Measurements from ENCODE around the gene LMNA. TPM values are rescaled to one million over a fixed set of nuclear protein-coding genes. Genes with fewer than 3 reads are reported as not detected.
A peak's percentile ranks its signal among the peaks of the same experiment; 100 is the strongest.
"Not testable (repeated sequence)": the region's sequence is repeated elsewhere in the genome, so short reads cannot be mapped to it uniquely, and the experiment has no call there.

Gene LMNA
- total RNA-seq, 2 experiments from 2014 or later, result 8.5 to 10.3 TPM

DNA sequence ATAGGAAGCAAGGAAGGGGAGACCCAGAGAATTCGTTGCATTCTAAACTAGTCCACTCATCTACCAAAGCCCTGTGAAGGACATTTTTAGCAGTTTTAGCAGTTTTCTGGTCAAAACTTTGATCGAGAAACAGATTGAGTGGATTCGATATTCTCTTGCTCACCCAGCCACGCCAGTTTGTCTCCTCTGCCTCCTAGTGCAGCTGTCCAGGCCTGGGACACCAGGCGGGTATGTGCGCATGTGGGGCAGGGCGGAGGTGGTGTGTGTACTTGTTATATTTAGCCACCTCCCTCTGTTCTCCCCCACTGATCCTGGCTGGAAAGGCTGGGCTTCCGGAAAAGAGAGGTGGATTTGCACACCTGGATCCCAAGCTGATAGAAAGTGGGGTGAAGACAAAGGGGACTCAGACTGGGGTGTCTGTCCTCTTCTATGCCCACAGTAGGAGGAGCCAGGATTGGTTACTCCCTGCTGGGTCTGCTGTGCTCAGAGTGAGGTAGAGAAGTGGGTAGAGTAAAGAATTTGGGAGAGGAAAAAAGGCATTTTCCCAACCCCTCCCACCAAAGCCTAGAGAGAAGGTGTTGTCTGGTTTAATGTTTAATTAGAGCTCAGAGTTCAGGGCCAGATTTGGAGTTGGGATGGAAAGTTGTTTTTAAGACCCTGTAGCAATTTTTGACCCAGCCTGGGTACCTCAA, 3.8 kb downstream of the LMNA start:
- H3K36me3 Mint-ChIP-seq (ENCODE audit: low read depth), result no peaks in the 10 kb centered on the region
- H3K4me3 Mint-ChIP-seq, result no peak overlapping the region
- ATAC-seq (no peak), DNase-seq (no peak)
- H3K27ac Mint-ChIP-seq, result no peak overlapping the region
- no peaks in the 10 kb centered on the region for H3K9me3 Mint-ChIP-seq (ENCODE audit: insufficient read depth)
- peaks cover 46% of the 10 kb centered on the region for H3K27me3 Mint-ChIP-seq (ENCODE audit: low read depth)
- peaks cover 42% of the 10 kb centered on the region for H3K4me1 Mint-ChIP-seq (ENCODE audit: low read depth)
- ChIA-PET CTCF (interaction anchor here (1.4 to 11.2 kb wide), 3 partner anchors 9 to 20 kb away, joined by 5 to 112 read pairs (median 34); no protein-coding TSS in a partner anchor), POLR2A (interaction anchor here (0.6 to 1.0 kb wide), 2 partner anchors 9 to 214 kb away, joined by 3 read pairs; no protein-coding TSS in a partner anchor)

DNA sequence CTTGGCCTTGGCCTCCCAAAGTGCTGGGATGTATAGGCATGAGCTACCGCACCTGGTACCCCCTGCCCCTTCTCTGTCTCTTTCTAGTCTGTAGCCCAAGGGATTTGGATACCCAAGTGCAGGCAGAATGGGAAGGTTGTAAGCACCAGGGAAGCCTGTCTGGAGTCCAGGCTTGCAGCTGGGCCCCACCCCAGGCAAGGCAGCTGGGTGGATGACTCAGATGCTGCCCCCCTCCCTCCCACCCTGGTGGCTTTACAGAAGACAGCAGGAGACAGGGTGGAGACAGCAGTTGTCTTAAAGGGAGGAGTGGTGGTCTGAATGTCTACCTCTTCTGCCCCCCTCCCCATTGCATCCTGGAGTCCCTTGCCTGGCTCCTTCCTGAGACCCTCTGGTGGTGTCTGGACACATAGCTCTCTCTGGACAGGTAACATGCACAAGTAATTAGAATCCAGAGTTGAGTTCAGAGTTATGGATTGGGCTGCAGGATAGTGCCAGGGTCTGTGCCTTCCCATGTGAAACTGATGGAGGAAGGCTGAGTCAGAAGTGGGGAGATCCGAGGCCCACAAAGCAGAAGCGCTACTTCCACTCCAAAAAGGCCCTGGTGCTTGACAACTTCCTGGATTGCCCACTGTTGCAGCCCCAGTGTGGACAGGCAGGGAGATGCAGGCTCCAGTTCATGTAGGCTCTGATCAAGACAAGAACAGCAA, 5.1 kb downstream of the LMNA start:
- ChIA-PET CTCF (interaction anchor here (1.0 to 11.2 kb wide), 4 partner anchors 7 to 29 kb away, joined by 3 to 112 read pairs (median 20); no protein-coding TSS in a partner anchor), POLR2A (no interaction called here)
- Mint-ChIP-seq H3K9me3 (ENCODE audit: insufficient read depth) (no peaks in the 10 kb centered on the region), H3K4me1 (ENCODE audit: low read depth) (peaks cover 45% of the 10 kb centered on the region), H3K27ac (no peak overlapping the region), H3K27me3 (ENCODE audit: low read depth) (peaks cover 36% of the 10 kb centered on the region), H3K4me3 (no peak overlapping the region), H3K36me3 (ENCODE audit: low read depth) (no peaks in the 10 kb centered on the region)
- ATAC-seq (no peak), DNase-seq (no peak)

DNA sequence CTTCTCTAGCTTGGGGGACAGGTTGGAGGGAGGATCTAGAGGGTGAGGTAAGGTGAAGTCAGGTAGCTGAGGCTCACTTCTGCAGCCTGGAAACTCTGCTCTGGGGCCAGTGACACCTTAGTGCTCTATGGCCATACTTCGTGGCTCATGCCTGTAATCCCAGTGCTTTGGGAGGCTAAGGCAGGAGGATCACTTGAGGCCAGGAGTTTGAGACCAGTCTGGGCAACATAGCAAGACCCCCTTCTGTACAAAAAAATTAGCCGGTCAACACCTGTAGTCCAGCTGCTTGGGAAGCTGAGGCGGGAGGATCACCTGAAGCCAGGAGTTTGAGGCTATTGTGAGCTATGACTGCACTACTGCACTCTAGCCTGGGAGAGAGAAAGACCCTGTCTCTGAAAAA, 5.8 kb downstream of the LMNA start:
- H3K4me1 Mint-ChIP-seq (ENCODE audit: low read depth), result peaks cover 47% of the 10 kb centered on the region
- CTCF ChIA-PET, result interaction anchor here (0.9 to 11.2 kb wide), 3 partner anchors 10 to 29 kb away, joined by 5 to 112 read pairs (median 34); no protein-coding TSS in a partner anchor
- DNase-seq (no peak), ATAC-seq (no peak)
- no peak overlapping the region for H3K4me3 Mint-ChIP-seq
- POLR2A ChIA-PET, result no interaction called here
- peaks cover 35% of the 10 kb centered on the region for H3K27me3 Mint-ChIP-seq (ENCODE audit: low read depth)
- H3K36me3 Mint-ChIP-seq (ENCODE audit: low read depth), result no peaks in the 10 kb centered on the region
- H3K9me3 Mint-ChIP-seq (ENCODE audit: insufficient read depth), result no peaks in the 10 kb centered on the region
- H3K27ac Mint-ChIP-seq, result no peak overlapping the region

DNA sequence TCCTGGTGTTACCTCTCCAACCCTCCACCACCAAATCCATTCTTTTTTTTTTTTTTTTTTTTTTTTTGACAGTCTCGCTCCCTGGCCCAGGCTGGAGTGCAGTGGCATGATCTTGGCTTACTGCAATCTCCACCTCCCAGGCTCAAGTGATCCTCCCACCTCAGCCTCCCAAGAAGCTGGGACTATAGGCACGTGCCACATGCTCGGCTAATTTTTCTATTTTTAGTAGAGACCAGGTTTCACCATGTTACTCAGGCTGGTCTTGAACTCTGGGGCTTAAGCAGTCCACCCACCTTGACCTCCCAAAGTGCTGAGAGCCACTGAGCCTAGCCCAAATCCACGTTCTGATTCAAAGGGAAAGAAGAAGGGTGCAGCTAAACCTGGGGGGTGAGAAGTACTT, 6.5 kb downstream of the LMNA start:
- H3K36me3 Mint-ChIP-seq (ENCODE audit: low read depth); POLR2A ChIA-PET; ATAC-seq; H3K9me3 Mint-ChIP-seq (ENCODE audit: insufficient read depth); H3K27ac Mint-ChIP-seq; H3K4me3 Mint-ChIP-seq; DNase-seq: not testable (repeated sequence)
- Mint-ChIP-seq H3K4me1 (ENCODE audit: low read depth) (peaks cover 47% of the 10 kb centered on the region), H3K27me3 (ENCODE audit: low read depth) (peaks cover 31% of the 10 kb centered on the region)
- CTCF ChIA-PET, result interaction anchor here (0.9 to 11.2 kb wide), 3 partner anchors 9 to 30 kb away, joined by 5 to 112 read pairs (median 34); no protein-coding TSS in a partner anchor

DNA sequence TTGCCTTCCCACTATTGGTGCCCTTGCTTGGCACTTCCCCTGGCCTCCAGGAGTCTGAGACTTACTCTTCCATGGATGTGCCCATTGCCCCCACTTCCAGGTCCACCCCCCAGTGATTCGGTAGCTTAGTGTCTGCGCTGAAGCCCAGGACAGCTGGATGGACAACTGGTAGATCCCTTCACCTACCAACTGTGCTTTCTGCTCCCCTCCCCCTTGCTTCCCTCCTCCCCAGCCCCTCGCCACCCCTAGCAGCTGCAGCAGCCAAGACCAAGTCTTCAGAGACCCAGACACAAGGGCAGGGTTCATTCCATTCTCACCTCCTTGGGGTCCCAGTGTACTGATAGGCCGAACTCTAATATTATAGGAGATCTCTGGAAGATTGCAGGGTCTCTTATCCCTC, 6.9 kb downstream of the LMNA start:
- no peaks in the 10 kb centered on the region for H3K9me3 Mint-ChIP-seq (ENCODE audit: insufficient read depth)
- H3K27ac Mint-ChIP-seq, result no peak overlapping the region
- peaks cover 26% of the 10 kb centered on the region for H3K27me3 Mint-ChIP-seq (ENCODE audit: low read depth)
- ATAC-seq (no peak), DNase-seq (no peak)
- H3K36me3 Mint-ChIP-seq (ENCODE audit: low read depth), result no peaks in the 10 kb centered on the region
- peaks cover 47% of the 10 kb centered on the region for H3K4me1 Mint-ChIP-seq (ENCODE audit: low read depth)
- no peak overlapping the region for H3K4me3 Mint-ChIP-seq
- POLR2A ChIA-PET, result no interaction called here
- CTCF ChIA-PET, result interaction anchor here (5.3 to 11.2 kb wide), 2 partner anchors 9 to 24 kb away, joined by 34 to 112 read pairs; no protein-coding TSS in a partner anchor

DNA sequence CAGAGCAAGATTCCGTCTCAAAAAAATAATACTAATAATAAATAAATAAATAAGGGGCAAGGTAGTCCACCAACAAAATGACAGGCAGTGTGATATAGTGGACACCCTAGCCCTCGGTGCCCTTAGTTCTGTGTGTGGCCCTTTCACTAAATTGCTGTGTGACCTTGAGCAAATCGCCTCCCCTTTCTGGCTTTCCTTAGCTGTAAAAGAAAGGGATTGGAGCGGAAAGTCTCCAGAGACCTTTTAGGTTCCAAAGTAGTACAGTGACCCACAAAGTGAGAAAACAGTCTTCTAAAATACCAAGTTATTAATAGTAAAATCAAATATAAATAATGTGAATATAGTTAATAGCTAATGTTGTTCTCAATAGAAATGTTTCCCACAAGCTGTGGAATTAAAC, 7.6 kb downstream of the LMNA start:
- no peaks in the 10 kb centered on the region for H3K36me3 Mint-ChIP-seq (ENCODE audit: low read depth)
- DNase-seq, result no peak
- POLR2A ChIA-PET, result no interaction called here
- peaks cover 53% of the 10 kb centered on the region for H3K4me1 Mint-ChIP-seq (ENCODE audit: low read depth)
- no peak overlapping the region for H3K27ac Mint-ChIP-seq
- peaks cover 24% of the 10 kb centered on the region for H3K27me3 Mint-ChIP-seq (ENCODE audit: low read depth)
- H3K9me3 Mint-ChIP-seq (ENCODE audit: insufficient read depth), result no peaks in the 10 kb centered on the region
- CTCF ChIA-PET, result interaction anchor here (1.0 to 5.3 kb wide), 7 partner anchors 8 to 197 kb away, joined by 3 to 34 read pairs (median 4); no protein-coding TSS in a partner anchor
- no peak for ATAC-seq
- H3K4me3 Mint-ChIP-seq, result no peak overlapping the region

DNA sequence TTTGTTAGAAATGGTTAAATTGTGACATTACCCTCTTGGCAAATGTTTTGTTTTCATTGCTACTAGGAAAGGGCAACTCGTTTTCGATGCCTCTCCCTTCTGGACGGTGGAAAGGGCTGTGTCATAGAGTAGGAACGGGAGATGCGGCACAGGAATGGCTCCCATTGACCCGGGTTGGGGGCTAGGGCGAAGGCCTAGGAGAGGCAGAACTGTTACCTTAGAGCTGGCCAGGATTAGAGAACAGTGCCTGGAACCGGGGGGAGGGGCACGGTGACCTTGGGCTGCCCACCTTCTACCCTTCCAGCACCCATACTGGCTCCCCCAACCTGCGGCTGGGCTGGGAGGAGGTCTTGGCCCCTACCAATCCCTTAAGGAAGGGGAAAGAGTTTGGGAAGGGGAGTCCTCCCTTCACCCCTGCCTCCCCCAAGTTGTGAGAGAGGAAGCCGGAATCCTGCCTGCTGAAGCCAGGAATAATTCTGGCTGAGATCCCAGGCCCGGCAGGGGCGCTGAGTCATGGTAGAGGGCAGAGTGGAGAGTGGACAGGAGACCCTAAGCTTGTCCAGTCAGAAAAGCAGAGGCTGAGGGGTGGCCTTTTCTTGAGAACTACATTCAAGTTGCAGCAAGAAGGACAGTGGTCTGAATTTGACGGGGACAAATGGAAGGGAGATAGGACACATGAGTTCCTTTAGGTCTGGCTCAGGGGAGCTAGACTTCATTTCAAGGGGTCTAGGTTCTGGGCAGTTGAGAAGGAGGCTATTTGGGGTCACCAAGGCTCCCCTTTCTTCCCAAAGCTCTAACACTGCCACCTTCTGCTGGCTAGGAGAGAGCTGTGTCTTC, 8.2 kb downstream of the LMNA start:
- DNase-seq, result no peak
- H3K4me1 Mint-ChIP-seq (ENCODE audit: low read depth), result peaks cover 59% of the 10 kb centered on the region
- ChIA-PET CTCF (interaction anchor here (1.0 to 5.3 kb wide), 11 partner anchors 7 to 197 kb away, joined by 3 to 34 read pairs (median 4); partner anchors contain the start of gene LMNA), POLR2A (interaction anchor here (8.1 kb wide), 1 partner anchor 25 kb away, joined by 44 read pairs; no protein-coding TSS in a partner anchor)
- H3K9me3 Mint-ChIP-seq (ENCODE audit: insufficient read depth), result no peaks in the 10 kb centered on the region
- H3K27ac Mint-ChIP-seq, result peak overlapping the region; percentile 34
- H3K4me3 Mint-ChIP-seq, result no peak overlapping the region
- no peak for ATAC-seq
- no peaks in the 10 kb centered on the region for H3K36me3 Mint-ChIP-seq (ENCODE audit: low read depth)
- peaks cover 24% of the 10 kb centered on the region for H3K27me3 Mint-ChIP-seq (ENCODE audit: low read depth)

DNA sequence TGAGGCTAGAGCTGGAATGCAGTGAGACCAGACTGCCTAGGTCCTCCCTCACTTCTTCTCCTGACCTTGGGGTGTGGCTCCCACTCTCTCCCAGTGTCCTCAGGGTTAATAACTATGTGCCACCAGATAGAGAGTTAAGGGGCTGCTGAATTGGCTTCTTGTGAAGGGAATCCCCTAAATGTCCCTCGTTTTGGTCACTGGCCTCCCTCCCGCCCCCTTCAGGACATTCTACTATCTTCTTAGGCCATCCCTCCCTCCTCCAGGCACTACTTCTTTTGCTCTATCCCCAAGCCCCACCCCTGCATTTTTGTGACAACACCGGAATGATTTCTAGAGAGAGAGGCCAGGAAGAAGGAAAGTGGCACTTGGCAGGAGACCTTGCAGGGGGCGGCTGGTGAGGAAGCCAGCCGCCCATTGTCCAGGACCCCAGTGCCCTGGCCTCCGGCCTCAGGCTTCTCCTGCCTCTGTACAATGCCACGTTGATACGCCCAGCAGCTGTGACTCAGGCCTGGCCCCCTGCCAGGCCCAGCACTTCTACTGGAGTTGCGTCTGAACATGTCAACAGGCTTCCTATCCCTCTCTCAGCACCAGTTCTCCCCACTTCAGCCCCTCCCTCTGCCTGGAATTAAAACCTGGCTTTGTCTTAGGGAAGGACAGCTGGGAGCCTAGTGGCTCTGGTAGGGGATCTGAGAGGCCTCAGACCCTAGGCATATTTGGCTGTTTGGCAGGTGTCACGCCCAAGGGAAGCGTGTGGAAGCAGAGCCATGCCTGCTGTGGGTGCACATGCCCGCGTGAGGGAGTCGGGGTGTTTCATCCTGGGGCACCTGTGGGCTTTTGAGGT, 9.1 kb downstream of the LMNA start:
- H3K27ac Mint-ChIP-seq, result peak overlapping the region; percentile 34

DNA sequence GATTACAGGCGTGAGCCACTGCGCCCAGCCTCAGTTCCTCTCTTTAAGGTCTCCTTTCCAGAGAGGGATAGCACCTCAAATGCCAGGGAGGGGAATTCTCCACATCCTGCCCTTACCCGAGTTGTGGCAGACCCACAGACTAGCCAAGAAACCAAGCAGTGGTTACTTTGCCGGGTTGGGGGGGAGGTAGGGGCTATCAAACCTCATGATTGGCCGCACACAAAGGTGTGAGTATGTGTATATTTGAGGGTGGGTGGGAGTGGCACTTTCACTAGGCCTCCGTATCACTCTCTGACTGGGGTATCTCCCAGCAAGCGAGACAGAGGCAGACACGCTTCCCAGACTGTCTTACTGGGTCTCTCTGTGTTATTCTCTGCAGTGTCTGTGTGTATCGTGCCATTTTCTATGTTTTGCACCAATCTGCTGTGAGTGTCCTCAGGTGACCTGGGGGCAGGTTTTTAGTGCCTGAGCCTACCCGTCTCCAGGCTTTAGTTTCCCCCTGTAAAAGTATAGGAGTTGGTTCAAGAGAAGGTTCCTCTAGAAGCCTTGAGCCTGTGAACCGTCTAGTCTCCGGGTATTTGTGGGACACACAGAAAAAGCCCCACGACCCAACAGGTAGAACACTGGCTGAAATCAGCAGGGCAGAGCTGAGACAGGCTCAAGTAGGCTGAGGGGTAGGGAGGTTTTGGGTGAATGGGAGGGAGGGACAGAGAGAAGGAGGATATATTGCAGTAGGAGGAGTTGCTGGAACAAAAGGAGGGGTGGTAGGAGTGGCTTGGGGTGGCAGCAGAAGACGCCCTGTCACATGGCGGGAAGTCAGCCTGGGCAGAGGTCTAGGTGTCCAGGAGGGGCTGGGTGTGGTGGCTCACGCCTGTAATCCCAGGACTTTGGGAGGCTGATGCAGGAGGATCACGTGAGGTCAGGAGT, 10.3 kb downstream of the LMNA start:
- Mint-ChIP-seq H3K27me3 (ENCODE audit: low read depth) (peaks cover 17% of the 10 kb centered on the region), H3K9me3 (ENCODE audit: insufficient read depth) (no peaks in the 10 kb centered on the region), H3K36me3 (ENCODE audit: low read depth) (no peaks in the 10 kb centered on the region), H3K4me1 (ENCODE audit: low read depth) (peaks cover 76% of the 10 kb centered on the region), H3K27ac (peak overlapping the region; percentile 59), H3K4me3 (peak overlapping the region; percentile 4)
- DNase-seq, result peak; percentile 39
- ChIA-PET CTCF (interaction anchor here (0.9 to 8.5 kb wide), 4 partner anchors 10 to 194 kb away, joined by 4 to 534 read pairs (median 40); partner anchors contain the start of gene LMNA), POLR2A (interaction anchor here (0.6 to 8.1 kb wide), 4 partner anchors 9 to 27 kb away, joined by 3 to 44 read pairs (median 4); no protein-coding TSS in a partner anchor)
- ATAC-seq, result peak; percentile 7

More for the DNA sequence above, 9.1 kb downstream of the LMNA start:
- H3K4me1 Mint-ChIP-seq (ENCODE audit: low read depth), result peaks cover 66% of the 10 kb centered on the region
- POLR2A ChIA-PET, result interaction anchor here (8.1 kb wide), 1 partner anchor 26 kb away, joined by 44 read pairs; no protein-coding TSS in a partner anchor
- CTCF ChIA-PET, result interaction anchor here (0.9 to 5.3 kb wide), 10 partner anchors 6 to 185 kb away, joined by 3 to 34 read pairs (median 4); partner anchors contain the start of gene LMNA
- no peaks in the 10 kb centered on the region for H3K36me3 Mint-ChIP-seq (ENCODE audit: low read depth)
- DNase-seq (no peak), ATAC-seq (no peak)
- H3K27me3 Mint-ChIP-seq (ENCODE audit: low read depth), result peaks cover 20% of the 10 kb centered on the region
- no peak overlapping the region for H3K4me3 Mint-ChIP-seq
- no peaks in the 10 kb centered on the region for H3K9me3 Mint-ChIP-seq (ENCODE audit: insufficient read depth)

DNA sequence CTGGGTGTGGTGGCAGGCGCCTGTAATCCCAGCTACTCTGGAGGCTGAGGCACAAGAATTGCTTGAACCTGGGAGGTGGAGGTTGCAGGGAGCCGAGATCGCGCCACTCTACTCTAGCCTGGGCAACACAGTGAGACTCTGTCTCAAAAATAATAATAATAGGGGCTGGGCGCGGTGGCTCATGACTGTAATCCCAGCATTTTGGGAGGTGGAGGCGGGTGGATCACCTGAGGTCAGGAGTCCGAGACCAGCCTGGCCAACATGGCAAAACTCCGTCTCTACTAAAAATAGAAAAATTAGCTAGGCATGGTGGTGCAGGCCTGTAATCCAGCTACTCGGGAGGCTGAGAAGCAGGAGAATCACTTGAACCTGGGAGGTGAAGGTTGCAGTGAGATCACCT, 11.0 kb downstream of the LMNA start:
- not testable (repeated sequence) for H3K36me3 Mint-ChIP-seq (ENCODE audit: low read depth); H3K27ac Mint-ChIP-seq; H3K4me3 Mint-ChIP-seq; DNase-seq; H3K9me3 Mint-ChIP-seq (ENCODE audit: insufficient read depth); ATAC-seq
- peaks cover 73% of the 10 kb centered on the region for H3K4me1 Mint-ChIP-seq (ENCODE audit: low read depth)
- peaks cover 21% of the 10 kb centered on the region for H3K27me3 Mint-ChIP-seq (ENCODE audit: low read depth)
- POLR2A ChIA-PET, result interaction anchor here (1.3 to 8.1 kb wide), 3 partner anchors 9 to 28 kb away, joined by 3 to 44 read pairs (median 6); no protein-coding TSS in a partner anchor
- CTCF ChIA-PET, result interaction anchor here (1.7 to 8.5 kb wide), 3 partner anchors 11 to 194 kb away, joined by 4 to 534 read pairs (median 76); partner anchors contain the start of gene LMNA

Data from activated CD8-positive, alpha-beta T cell treated with anti-CD3 and anti-CD28 coated beads, Interleukin-2, amount 10 ng/mL, durations not matched to agents 7 days and 5 days (primary cell).